Measurements from ENCODE around the gene PDAP1. TPM values are rescaled to one million over a fixed set of nuclear protein-coding genes. Genes with fewer than 3 reads are reported as not detected.

Gene PDAP1
- total and polyA plus RNA-seq, 9 of the 15 experiments (the other 6 are each of a cell fraction or from before 2014, with no cell fraction given), result 10.2 to 315 (median 129) TPM

GRCh38 chr7:99438573-99439480, 30.4 kb upstream of the PDAP1 start, which contains the start of the genes CPSF4 and PTCD1 (continued):
- TF ChIP-seq ARID4B (CRISPR knock-in tag; IDR thresholded peaks at IDR 0.05) (peak; percentile 92; the same call in 1 of the 2 replicates), ZNF311 (CRISPR knock-in tag; IDR thresholded peaks at IDR 0.05) (no peak), TSC22D4 (tag; IDR thresholded peaks at IDR 0.05) (no peak), RBFOX2 (IDR thresholded peaks at IDR 0.05; ENCODE audit: low read depth, low read length) (peak; percentile 95), NCOA2 (IDR thresholded peaks at IDR 0.05; ENCODE audit: partially characterized antibody in 2 of 2) (no peak), TARDBP (IDR thresholded peaks at IDR 0.05) (peak; percentile 12; the same call in 1 of the 2 replicates), HSF4 (CRISPR knock-in tag; IDR thresholded peaks at IDR 0.05; ENCODE audit: borderline replicate concordance) (no peak), HNRNPL (IDR thresholded peaks at IDR 0.05; ENCODE audit: low read depth, low read length) (no peak), ZNF696 (CRISPR knock-in tag; conservative IDR thresholded peaks at IDR 0.05) (no peak), E2F3 (CRISPR knock-in tag; IDR thresholded peaks at IDR 0.05) (peak; percentile 83), POLR2AphosphoS2 (IDR thresholded peaks at IDR 0.05; ENCODE audit: low read length) (no peak), ZKSCAN3 (CRISPR knock-in tag; IDR thresholded peaks at IDR 0.05) (no peak), SMARCA5 (IDR thresholded peaks at IDR 0.05) (no peak), MLLT1 (IDR thresholded peaks at IDR 0.05) (peak in 1 of 2 experiments; percentile 100; a peak in 2 of 4 replicates), YBX1 (IDR thresholded peaks at IDR 0.05) (no peak), RAD21 (CRISPR knock-in tag; conservative IDR thresholded peaks at IDR 0.05 in 1 of 2, IDR thresholded peaks at IDR 0.05 in 1 of 2) (peak; percentile 16 to 18; a peak in 1 of 4 replicates), GTF2B (IDR thresholded peaks at IDR 0.05; ENCODE audit: extremely low read depth, insufficient read length) (no peak), CHD1 (IDR thresholded peaks at IDR 0.05; ENCODE audit: low read length) (peak; percentile 91), MCM3 (IDR thresholded peaks at IDR 0.05) (no peak), SUPT5H (IDR thresholded peaks at IDR 0.05) (peak; percentile 92)

All from K562 (cell line).